GM23338 (cell line): Measurements from ENCODE around the gene UBASH3A. TPM values are rescaled to one million over a fixed set of nuclear protein-coding genes. Genes with fewer than 3 reads are reported as not detected.

ENCODE experiments used
- ATAC-seq: fragments of 200-7000 bp; cut with Tn5 transposase; 3 replicates; pipeline ENCODE4 v1.9.1; 2020
- DNase-seq: peaks from one replicate; pipeline ENCODE4 v3.0.0-alpha.2; 2015; ENCODE audit warnings: low spot score
- H2AFZ ChIP-seq: fragments of 200-600 bp; sonication (generic); 2 replicates; pipeline ENCODE4 v1.8.0; 2016; ENCODE audit warnings: antibody characterized with exemption, mild to moderate bottlenecking, moderate library complexity
- H3F3A ChIP-seq: fragments of 200-600 bp; sonication (generic); replicated peaks from 2 replicates; pipeline ENCODE4 v1.8.0; 2017; ENCODE audit warnings: antibody characterized with exemption, mixed run types, low read depth
- H3K27ac ChIP-seq: fragments of 200-600 bp; sonication (generic); 2 replicates; pipeline ENCODE4 v1.6.1; 2016; ENCODE audit warnings: low read depth
- H3K27me3 ChIP-seq: fragments of 200-600 bp; sonication (generic); 2 replicates; pipeline ENCODE4 v1.8.0; 2016; ENCODE audit warnings: mild to moderate bottlenecking, mixed run types, moderate library complexity; ENCODE audit not compliant: insufficient read depth
- H3K36me3 ChIP-seq: fragments of 200-600 bp; sonication (generic); 2 replicates; pipeline ENCODE4 v1.8.0; 2016; ENCODE audit warnings: mild to moderate bottlenecking; ENCODE audit not compliant: insufficient read depth
- H3K4me1 ChIP-seq: fragments of 200-600 bp; sonication (generic); 2 replicates; pipeline ENCODE4 v1.8.0; 2016; ENCODE audit warnings: mild to moderate bottlenecking, moderate library complexity; ENCODE audit not compliant: insufficient read depth
- H3K4me2 ChIP-seq: fragments of 200-600 bp; sonication (generic); 2 replicates; pipeline ENCODE4 v1.7.1; 2017; ENCODE audit warnings: mixed run types
- H3K4me3 ChIP-seq: fragments of 200-600 bp; sonication (generic); 2 replicates; pipeline ENCODE4 v1.6.1; 2016; ENCODE audit warnings: mixed run types
- H3K79me2 ChIP-seq: fragments of 200-600 bp; sonication (generic); replicated peaks from 2 replicates; pipeline ENCODE4 v1.8.0; 2017; ENCODE audit warnings: mild to moderate bottlenecking; ENCODE audit not compliant: insufficient read depth
- H3K9me2 ChIP-seq: fragments of 200-600 bp; sonication (generic); 2 replicates; pipeline ENCODE4 v1.8.0; 2017; ENCODE audit not compliant: insufficient read depth
- H4K20me1 ChIP-seq: fragments of 200-600 bp; sonication (generic); replicated peaks from 2 replicates; pipeline ENCODE4 v1.8.0; 2017; ENCODE audit warnings: mild to moderate bottlenecking; ENCODE audit not compliant: insufficient read depth
- H3K27ac Mint-ChIP-seq: 2 replicates; pipeline ENCODE4 v1.8.0; 2020; ENCODE audit warnings: inconsistent platforms, mild to moderate bottlenecking, moderate library complexity, mixed read lengths
- H3K27me3 Mint-ChIP-seq: 3 replicates; pipeline ENCODE4 v1.8.0; 2022; ENCODE audit warnings: low read depth, mild to moderate bottlenecking, moderate library complexity, mixed read lengths, inconsistent platforms; ENCODE audit not compliant: insufficient read depth, poor library complexity
- H3K36me3 Mint-ChIP-seq: 3 replicates; pipeline ENCODE4 v1.8.0; 2021; ENCODE audit warnings: low read depth, mild to moderate bottlenecking, inconsistent platforms, moderate library complexity, mixed read lengths
- H3K4me1 Mint-ChIP-seq: 3 replicates; pipeline ENCODE4 v1.8.0; 2020; ENCODE audit warnings: mild to moderate bottlenecking, inconsistent platforms, mixed read lengths
- H3K4me3 Mint-ChIP-seq: 3 replicates; pipeline ENCODE4 v1.8.0; 2021; ENCODE audit warnings: moderate library complexity, mild to moderate bottlenecking, inconsistent platforms, mixed read lengths
- H3K9me3 Mint-ChIP-seq: 3 replicates; pipeline ENCODE4 v1.8.0; 2020; ENCODE audit warnings: moderate library complexity, mild to moderate bottlenecking, inconsistent platforms, mixed read lengths
- CREB1 ChIP-seq: fragments of 250-450 bp; sonication (Bioruptor Pico); IDR thresholded peaks from 2 replicates; pipeline ENCODE4 v1.5.0; 2020; ENCODE audit warnings: low read depth, mild to moderate bottlenecking, moderate library complexity
- EZH2 ChIP-seq: fragments of 200-600 bp; sonication (generic); IDR thresholded peaks from one replicate; pipeline ENCODE4 v1.8.0; 2017; ENCODE audit warnings: antibody characterized with exemption, mild to moderate bottlenecking, low read depth; ENCODE audit not compliant: unreplicated experiment
- EZH2phosphoT487 ChIP-seq: fragments of 200-600 bp; sonication (generic); IDR thresholded peaks from one replicate; pipeline ENCODE4 v1.8.1; 2018; ENCODE audit warnings: antibody characterized with exemption; ENCODE audit not compliant: unreplicated experiment
- JUNB ChIP-seq: IDR thresholded peaks from one replicate; pipeline ENCODE4 v1.6.1; 2016; ENCODE audit warnings: antibody characterized with exemption; ENCODE audit not compliant: unreplicated experiment
- NANOG ChIP-seq: IDR thresholded peaks from 2 replicates; pipeline ENCODE4 v1.6.1; 2016; ENCODE audit warnings: antibody characterized with exemption, borderline replicate concordance
- POLR2AphosphoS5 ChIP-seq: IDR thresholded peaks from 2 replicates; pipeline ENCODE4 v1.6.1; 2016; ENCODE audit warnings: antibody characterized with exemption, low read depth
- STAT1 ChIP-seq: IDR thresholded peaks from one replicate; pipeline ENCODE4 v1.6.1; 2016; ENCODE audit warnings: antibody characterized with exemption; ENCODE audit not compliant: unreplicated experiment
- ZNF114 ChIP-seq: fragments of 250-450 bp; sonication (Bioruptor Pico); IDR thresholded peaks from 2 replicates; pipeline ENCODE4 v1.5.0; 2020; ENCODE audit warnings: mild to moderate bottlenecking, moderate library complexity
- ZNF331 ChIP-seq: fragments of 250-450 bp; sonication (Bioruptor Pico); IDR thresholded peaks from 2 replicates; pipeline ENCODE4 v1.5.0; 2020; ENCODE audit warnings: low read depth, mild to moderate bottlenecking, moderate library complexity
- polyA plus RNA-seq: library from polyadenylated mRNA; unstranded; fragments of >200 nt; fragmentation: Nextera tagmentation; extraction: Ambion mirVana; gene quantifications from 2 replicates; pipeline ENCODE4 v1.2.1, GENCODE V29; 2016
- total RNA-seq: library from RNA; depleted of rRNA; stranded (reverse); fragments of >200 nt; shearing (Covaris generic); gene quantifications from 2 replicates; pipeline ENCODE4 v1.2.3, GENCODE V29; 2014
- TF ChIP-seq, protein P1 (sequence below): IDR thresholded peaks from 2 replicates; pipeline ENCODE4 v1.6.1; 2016; ENCODE audit warnings: antibody characterized with exemption
- TF ChIP-seq, protein P2 (sequence below): IDR thresholded peaks from one replicate; pipeline ENCODE4 v1.6.1; 2018; ENCODE audit warnings: antibody characterized with exemption; ENCODE audit not compliant: unreplicated experiment
- TF ChIP-seq, protein P3 (sequence below), 2 experiments: fragments of 200-600 bp in 1 of 2; sonication (generic) in 1 of 2; conservative IDR thresholded peaks; 2 replicates each; pipeline versions ENCODE4 v1.5.1 to v1.6.1; 2016 to 2017; ENCODE audit warnings: antibody characterized with exemption in 2 of 2, low read depth in 2 of 2, mild to moderate bottlenecking in 2 of 2, moderate library complexity in 1 of 2
- TF ChIP-seq, protein P4 (sequence below): fragments of 250-450 bp; sonication (Bioruptor Pico); IDR thresholded peaks from 2 replicates; pipeline ENCODE4 v1.5.0; 2020; ENCODE audit warnings: mild to moderate bottlenecking, moderate library complexity

The UBASH3A gene
- total and polyA plus RNA-seq, 2 experiments from 2014 or later, result not detected

DNA sequence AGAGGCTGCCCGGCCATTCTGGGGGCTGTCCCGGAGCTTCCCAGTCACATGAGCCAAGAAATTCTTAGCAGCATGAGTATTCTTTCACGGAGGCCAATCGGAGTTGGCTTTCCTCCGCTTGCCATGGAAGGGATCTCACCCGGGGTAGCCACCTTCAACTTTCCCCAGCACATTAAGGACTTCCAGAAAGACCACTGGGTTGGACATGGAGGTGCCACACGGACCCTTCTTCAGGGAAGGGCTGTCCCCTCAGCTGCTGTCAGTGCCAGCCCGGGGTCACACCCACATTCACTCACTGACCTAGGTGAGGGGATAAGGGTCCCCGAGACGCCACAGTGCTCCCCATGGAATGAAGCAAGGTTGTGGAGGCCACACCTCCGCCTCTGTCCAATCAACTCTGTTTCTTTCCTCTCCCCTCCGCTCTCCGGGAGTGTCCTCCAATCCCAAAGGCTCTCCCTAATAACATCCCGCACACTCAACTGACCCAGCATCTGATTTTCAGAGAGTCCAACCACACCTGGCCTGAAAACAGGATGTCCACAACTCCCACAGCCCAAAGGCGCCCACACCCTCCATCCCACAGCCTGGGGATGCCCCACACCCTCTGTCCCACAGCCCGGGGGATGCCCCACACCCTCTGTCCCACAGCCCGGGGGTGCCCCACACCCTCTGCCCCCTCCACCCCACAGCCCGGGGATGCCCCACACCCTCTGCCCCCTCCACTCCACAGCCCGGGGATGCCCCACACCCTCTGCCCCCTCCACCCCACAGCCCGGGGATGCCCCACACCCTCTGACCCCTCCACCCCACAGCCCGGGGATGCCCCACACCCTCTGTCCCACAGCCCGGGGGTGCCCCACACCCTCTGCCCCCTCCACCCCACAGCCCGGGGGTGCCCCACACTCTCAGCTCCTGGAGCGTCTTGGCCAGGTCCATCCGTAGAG is 73.0 kb downstream of the UBASH3A start:
- no peak overlapping the region for H3K27ac Mint-ChIP-seq

More for the DNA sequence above, 73.0 kb downstream of the UBASH3A start:
- TF ChIP-seq ZNF331 (CRISPR knock-in tag), result no peak
- TF ChIP-seq CREB1 (CRISPR knock-in tag), result no peak
- no peak for TF ChIP-seq NANOG
- TF ChIP-seq POLR2AphosphoS5, result no peak
- TF ChIP-seq, protein P1, sequence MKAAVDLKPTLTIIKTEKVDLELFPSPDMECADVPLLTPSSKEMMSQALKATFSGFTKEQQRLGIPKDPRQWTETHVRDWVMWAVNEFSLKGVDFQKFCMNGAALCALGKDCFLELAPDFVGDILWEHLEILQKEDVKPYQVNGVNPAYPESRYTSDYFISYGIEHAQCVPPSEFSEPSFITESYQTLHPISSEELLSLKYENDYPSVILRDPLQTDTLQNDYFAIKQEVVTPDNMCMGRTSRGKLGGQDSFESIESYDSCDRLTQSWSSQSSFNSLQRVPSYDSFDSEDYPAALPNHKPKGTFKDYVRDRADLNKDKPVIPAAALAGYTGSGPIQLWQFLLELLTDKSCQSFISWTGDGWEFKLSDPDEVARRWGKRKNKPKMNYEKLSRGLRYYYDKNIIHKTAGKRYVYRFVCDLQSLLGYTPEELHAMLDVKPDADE, result no peak
- TF ChIP-seq JUNB, result no peak
- no peak for TF ChIP-seq EZH2phosphoT487
- TF ChIP-seq, protein P2, sequence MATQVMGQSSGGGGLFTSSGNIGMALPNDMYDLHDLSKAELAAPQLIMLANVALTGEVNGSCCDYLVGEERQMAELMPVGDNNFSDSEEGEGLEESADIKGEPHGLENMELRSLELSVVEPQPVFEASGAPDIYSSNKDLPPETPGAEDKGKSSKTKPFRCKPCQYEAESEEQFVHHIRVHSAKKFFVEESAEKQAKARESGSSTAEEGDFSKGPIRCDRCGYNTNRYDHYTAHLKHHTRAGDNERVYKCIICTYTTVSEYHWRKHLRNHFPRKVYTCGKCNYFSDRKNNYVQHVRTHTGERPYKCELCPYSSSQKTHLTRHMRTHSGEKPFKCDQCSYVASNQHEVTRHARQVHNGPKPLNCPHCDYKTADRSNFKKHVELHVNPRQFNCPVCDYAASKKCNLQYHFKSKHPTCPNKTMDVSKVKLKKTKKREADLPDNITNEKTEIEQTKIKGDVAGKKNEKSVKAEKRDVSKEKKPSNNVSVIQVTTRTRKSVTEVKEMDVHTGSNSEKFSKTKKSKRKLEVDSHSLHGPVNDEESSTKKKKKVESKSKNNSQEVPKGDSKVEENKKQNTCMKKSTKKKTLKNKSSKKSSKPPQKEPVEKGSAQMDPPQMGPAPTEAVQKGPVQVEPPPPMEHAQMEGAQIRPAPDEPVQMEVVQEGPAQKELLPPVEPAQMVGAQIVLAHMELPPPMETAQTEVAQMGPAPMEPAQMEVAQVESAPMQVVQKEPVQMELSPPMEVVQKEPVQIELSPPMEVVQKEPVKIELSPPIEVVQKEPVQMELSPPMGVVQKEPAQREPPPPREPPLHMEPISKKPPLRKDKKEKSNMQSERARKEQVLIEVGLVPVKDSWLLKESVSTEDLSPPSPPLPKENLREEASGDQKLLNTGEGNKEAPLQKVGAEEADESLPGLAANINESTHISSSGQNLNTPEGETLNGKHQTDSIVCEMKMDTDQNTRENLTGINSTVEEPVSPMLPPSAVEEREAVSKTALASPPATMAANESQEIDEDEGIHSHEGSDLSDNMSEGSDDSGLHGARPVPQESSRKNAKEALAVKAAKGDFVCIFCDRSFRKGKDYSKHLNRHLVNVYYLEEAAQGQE, result no peak
- TF ChIP-seq, protein P3, sequence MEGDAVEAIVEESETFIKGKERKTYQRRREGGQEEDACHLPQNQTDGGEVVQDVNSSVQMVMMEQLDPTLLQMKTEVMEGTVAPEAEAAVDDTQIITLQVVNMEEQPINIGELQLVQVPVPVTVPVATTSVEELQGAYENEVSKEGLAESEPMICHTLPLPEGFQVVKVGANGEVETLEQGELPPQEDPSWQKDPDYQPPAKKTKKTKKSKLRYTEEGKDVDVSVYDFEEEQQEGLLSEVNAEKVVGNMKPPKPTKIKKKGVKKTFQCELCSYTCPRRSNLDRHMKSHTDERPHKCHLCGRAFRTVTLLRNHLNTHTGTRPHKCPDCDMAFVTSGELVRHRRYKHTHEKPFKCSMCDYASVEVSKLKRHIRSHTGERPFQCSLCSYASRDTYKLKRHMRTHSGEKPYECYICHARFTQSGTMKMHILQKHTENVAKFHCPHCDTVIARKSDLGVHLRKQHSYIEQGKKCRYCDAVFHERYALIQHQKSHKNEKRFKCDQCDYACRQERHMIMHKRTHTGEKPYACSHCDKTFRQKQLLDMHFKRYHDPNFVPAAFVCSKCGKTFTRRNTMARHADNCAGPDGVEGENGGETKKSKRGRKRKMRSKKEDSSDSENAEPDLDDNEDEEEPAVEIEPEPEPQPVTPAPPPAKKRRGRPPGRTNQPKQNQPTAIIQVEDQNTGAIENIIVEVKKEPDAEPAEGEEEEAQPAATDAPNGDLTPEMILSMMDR (conservative IDR thresholded peaks at IDR 0.05; ENCODE audit: low read depth in 2 of 2), result no peak
- no peak for TF ChIP-seq ZNF114 (CRISPR knock-in tag)
- TF ChIP-seq, protein P4, sequence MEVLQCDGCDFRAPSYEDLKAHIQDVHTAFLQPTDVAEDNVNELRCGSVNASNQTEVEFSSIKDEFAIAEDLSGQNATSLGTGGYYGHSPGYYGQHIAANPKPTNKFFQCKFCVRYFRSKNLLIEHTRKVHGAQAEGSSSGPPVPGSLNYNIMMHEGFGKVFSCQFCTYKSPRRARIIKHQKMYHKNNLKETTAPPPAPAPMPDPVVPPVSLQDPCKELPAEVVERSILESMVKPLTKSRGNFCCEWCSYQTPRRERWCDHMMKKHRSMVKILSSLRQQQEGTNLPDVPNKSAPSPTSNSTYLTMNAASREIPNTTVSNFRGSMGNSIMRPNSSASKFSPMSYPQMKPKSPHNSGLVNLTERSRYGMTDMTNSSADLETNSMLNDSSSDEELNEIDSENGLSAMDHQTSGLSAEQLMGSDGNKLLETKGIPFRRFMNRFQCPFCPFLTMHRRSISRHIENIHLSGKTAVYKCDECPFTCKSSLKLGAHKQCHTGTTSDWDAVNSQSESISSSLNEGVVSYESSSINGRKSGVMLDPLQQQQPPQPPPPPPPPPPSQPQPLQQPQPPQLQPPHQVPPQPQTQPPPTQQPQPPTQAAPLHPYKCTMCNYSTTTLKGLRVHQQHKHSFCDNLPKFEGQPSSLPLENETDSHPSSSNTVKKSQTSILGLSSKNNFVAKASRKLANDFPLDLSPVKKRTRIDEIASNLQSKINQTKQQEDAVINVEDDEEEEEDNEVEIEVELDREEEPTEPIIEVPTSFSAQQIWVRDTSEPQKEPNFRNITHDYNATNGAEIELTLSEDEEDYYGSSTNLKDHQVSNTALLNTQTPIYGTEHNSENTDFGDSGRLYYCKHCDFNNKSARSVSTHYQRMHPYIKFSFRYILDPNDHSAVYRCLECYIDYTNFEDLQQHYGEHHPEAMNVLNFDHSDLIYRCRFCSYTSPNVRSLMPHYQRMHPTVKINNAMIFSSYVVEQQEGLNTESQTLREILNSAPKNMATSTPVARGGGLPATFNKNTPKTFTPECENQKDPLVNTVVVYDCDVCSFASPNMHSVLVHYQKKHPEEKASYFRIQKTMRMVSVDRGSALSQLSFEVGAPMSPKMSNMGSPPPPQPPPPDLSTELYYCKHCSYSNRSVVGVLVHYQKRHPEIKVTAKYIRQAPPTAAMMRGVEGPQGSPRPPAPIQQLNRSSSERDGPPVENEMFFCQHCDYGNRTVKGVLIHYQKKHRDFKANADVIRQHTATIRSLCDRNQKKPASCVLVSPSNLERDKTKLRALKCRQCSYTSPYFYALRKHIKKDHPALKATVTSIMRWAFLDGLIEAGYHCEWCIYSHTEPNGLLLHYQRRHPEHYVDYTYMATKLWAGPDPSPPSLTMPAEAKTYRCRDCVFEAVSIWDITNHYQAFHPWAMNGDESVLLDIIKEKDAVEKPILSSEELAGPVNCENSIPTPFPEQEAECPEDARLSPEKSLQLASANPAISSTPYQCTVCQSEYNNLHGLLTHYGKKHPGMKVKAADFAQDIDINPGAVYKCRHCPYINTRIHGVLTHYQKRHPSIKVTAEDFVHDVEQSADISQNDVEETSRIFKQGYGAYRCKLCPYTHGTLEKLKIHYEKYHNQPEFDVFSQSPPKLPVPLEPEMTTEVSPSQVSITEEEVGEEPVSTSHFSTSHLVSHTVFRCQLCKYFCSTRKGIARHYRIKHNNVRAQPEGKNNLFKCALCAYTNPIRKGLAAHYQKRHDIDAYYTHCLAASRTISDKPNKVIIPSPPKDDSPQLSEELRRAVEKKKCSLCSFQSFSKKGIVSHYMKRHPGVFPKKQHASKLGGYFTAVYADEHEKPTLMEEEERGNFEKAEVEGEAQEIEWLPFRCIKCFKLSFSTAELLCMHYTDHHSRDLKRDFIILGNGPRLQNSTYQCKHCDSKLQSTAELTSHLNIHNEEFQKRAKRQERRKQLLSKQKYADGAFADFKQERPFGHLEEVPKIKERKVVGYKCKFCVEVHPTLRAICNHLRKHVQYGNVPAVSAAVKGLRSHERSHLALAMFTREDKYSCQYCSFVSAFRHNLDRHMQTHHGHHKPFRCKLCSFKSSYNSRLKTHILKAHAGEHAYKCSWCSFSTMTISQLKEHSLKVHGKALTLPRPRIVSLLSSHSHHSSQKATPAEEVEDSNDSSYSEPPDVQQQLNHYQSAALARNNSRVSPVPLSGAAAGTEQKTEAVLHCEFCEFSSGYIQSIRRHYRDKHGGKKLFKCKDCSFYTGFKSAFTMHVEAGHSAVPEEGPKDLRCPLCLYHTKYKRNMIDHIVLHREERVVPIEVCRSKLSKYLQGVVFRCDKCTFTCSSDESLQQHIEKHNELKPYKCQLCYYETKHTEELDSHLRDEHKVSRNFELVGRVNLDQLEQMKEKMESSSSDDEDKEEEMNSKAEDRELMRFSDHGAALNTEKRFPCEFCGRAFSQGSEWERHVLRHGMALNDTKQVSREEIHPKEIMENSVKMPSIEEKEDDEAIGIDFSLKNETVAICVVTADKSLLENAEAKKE (CRISPR knock-in tag), result no peak
- TF ChIP-seq STAT1, result no peak
- no peak for TF ChIP-seq EZH2
- Histone ChIP-seq H3K27ac (no peak overlapping the region), H3K4me2 (no peak overlapping the region), H3K79me2 (no peaks in the 10 kb centered on the region), H4K20me1 (no peaks in the 10 kb centered on the region), H3K9me2 (no peaks in the 10 kb centered on the region), H3K4me3 (no peak overlapping the region), H3F3A (no peaks in the 10 kb centered on the region), H3K36me3 (no peaks in the 10 kb centered on the region), H3K4me1 (no peaks in the 10 kb centered on the region; the same call in 1 of the 2 replicates), H2AFZ (no peak overlapping the region), H3K27me3 (no peaks in the 10 kb centered on the region)
- Mint-ChIP-seq H3K27me3 (peaks cover 11% of the 10 kb centered on the region), H3K4me3 (no peak overlapping the region), H3K9me3 (no peaks in the 10 kb centered on the region), H3K4me1 (peaks cover 22% of the 10 kb centered on the region), H3K36me3 (no peaks in the 10 kb centered on the region)
- DNase-seq (no peak), ATAC-seq (no peak)
